Esophagus muscularis mucosa (tissue), 4 donors: Measurements from ENCODE around the gene TMEM185B.

Source experiments
- EP300 ChIP-seq: sonication (generic); formaldehyde crosslinking; IDR thresholded peaks from one replicate; pipeline ENCODE4 v1.6.1; 2017; ENCODE audit warnings: antibody characterized with exemption
- POLR2A ChIP-seq: fragments of 450-650 bp; IDR thresholded peaks from one replicate; pipeline ENCODE4 v1.6.1; 2017; ENCODE audit warnings: antibody characterized with exemption, moderate library complexity, mild to moderate bottlenecking, low read depth
- POLR2AphosphoS5 ChIP-seq, 2 donors: sonication (generic); formaldehyde crosslinking; IDR thresholded peaks; one replicate each; pipeline ENCODE4 v1.6.1; 2017; ENCODE audit warnings: antibody characterized with exemption in 2 of 2
- TF ChIP-seq, protein P1 (sequence below), 3 experiments: fragments of 200-600 bp in 2 of 3; fragments of 450-650 bp in 1 of 3; sonication (generic) in 2 of 3; IDR thresholded peaks; one replicate each; pipeline ENCODE4 v1.5.1; 2017 to 2019; ENCODE audit warnings: antibody characterized with exemption in 3 of 3, mild to moderate bottlenecking in 2 of 3, moderate library complexity in 1 of 3

DNA sequence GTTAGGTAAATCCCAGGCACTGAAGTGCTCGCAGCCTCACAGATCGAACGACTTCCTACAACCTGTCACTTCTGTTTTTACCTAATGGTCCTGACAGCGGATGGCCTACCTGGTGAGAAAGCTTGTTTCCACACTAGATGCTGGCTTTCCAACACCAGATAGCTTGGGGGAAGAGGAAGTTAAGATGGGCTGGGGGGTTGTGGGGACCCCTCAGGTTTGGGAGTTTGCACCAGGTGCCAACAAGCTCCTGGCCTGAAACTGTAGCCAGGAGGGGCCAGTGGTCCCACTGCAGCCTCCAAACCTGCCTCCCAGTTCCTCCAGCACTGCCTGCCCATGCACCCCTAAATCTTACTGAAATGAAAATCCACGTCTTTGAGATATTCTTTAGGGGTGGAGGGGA is 3.9 kb downstream of the TMEM185B start:
- TF ChIP-seq POLR2AphosphoS5 (IDR thresholded peaks at IDR 0.05) (no peak), POLR2A (no peak), EP300 (no peak)
- TF ChIP-seq, protein P1, sequence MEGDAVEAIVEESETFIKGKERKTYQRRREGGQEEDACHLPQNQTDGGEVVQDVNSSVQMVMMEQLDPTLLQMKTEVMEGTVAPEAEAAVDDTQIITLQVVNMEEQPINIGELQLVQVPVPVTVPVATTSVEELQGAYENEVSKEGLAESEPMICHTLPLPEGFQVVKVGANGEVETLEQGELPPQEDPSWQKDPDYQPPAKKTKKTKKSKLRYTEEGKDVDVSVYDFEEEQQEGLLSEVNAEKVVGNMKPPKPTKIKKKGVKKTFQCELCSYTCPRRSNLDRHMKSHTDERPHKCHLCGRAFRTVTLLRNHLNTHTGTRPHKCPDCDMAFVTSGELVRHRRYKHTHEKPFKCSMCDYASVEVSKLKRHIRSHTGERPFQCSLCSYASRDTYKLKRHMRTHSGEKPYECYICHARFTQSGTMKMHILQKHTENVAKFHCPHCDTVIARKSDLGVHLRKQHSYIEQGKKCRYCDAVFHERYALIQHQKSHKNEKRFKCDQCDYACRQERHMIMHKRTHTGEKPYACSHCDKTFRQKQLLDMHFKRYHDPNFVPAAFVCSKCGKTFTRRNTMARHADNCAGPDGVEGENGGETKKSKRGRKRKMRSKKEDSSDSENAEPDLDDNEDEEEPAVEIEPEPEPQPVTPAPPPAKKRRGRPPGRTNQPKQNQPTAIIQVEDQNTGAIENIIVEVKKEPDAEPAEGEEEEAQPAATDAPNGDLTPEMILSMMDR (IDR thresholded peaks at IDR 0.05), result no peak
